Activated naive CD8-positive, alpha-beta T cell treated with anti-CD3 and anti-CD28 coated beads for 36 hours (primary cell): Measurements from ENCODE around the gene CCNF. TPM values are rescaled to one million over a fixed set of nuclear protein-coding genes. Genes with fewer than 3 reads are reported as not detected.

Source experiments
- DNase-seq: peaks from one replicate; pipeline ENCODE4 v3.0.0; 2021
- H3K27ac Mint-ChIP-seq: one replicate; pipeline ENCODE4 v1.8.0; 2022; ENCODE audit warnings: mild to moderate bottlenecking, moderate library complexity, mixed read lengths
- H3K27me3 Mint-ChIP-seq: one replicate; pipeline ENCODE4 v1.8.0; 2022; ENCODE audit warnings: mild to moderate bottlenecking, mixed read lengths
- H3K36me3 Mint-ChIP-seq: one replicate; pipeline ENCODE4 v1.8.0; 2021; ENCODE audit warnings: mild to moderate bottlenecking, mixed read lengths
- H3K4me1 Mint-ChIP-seq: one replicate; pipeline ENCODE4 v1.8.0; 2021; ENCODE audit warnings: mixed read lengths
- H3K4me3 Mint-ChIP-seq: one replicate; pipeline ENCODE4 v1.8.0; 2022; ENCODE audit warnings: mild to moderate bottlenecking, moderate library complexity, mixed read lengths
- H3K9me3 Mint-ChIP-seq: one replicate; pipeline ENCODE4 v1.8.0; 2022; ENCODE audit warnings: mixed read lengths
- total RNA-seq, 2 experiments: library from RNA; stranded (reverse); gene quantifications; one replicate each; pipeline ENCODE4 v1.2.3, GENCODE V29; 2021

CCNF gene
- total RNA-seq, 2 experiments from 2014 or later, result 38.3 to 38.8 TPM

GRCh38 chr16:2490190-2491105 is 61.2 kb downstream of the CCNF start:
- H3K27ac Mint-ChIP-seq, result no peak overlapping the region
- no peaks in the 10 kb centered on the region for H3K9me3 Mint-ChIP-seq
- no peaks in the 10 kb centered on the region for H3K27me3 Mint-ChIP-seq
- DNase-seq, result no peak
- peaks cover 14% of the 10 kb centered on the region for H3K4me1 Mint-ChIP-seq
- peaks cover 3% of the 10 kb centered on the region for H3K36me3 Mint-ChIP-seq
- no peak overlapping the region for H3K4me3 Mint-ChIP-seq

GRCh38 chr16:2492292-2492691 is 63.0 kb downstream of the CCNF start:
- Mint-ChIP-seq H3K36me3 (no peaks in the 10 kb centered on the region), H3K27me3 (no peaks in the 10 kb centered on the region), H3K4me1 (peaks cover 3% of the 10 kb centered on the region), H3K4me3 (no peak overlapping the region), H3K9me3 (no peaks in the 10 kb centered on the region), H3K27ac (no peak overlapping the region)
- no peak for DNase-seq

DNA sequence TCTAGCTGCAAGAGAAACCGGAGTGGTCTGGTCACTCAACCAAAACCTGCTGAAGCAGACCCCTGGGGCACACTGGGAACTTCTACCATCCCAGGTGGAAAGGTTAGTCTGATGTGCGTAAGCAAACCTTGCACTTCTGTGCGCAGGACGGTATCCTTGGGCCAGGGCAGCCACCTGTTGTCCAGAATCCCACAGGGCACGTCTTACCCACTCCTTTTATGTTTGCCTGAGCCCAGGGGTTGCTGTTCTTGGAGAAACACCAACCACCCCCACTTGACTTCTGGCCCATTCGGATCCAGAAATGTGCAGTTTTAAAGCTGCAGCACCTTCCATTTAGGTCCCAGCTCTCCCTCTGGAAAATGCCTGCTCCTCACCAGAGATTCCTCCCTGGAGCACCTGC is 64.4 kb downstream of the CCNF start:
- Mint-ChIP-seq H3K27ac (no peak overlapping the region), H3K9me3 (no peaks in the 10 kb centered on the region), H3K4me1 (no peaks in the 10 kb centered on the region), H3K36me3 (peaks cover 4% of the 10 kb centered on the region), H3K4me3 (no peak overlapping the region), H3K27me3 (no peaks in the 10 kb centered on the region)
- no peak for DNase-seq

DNA sequence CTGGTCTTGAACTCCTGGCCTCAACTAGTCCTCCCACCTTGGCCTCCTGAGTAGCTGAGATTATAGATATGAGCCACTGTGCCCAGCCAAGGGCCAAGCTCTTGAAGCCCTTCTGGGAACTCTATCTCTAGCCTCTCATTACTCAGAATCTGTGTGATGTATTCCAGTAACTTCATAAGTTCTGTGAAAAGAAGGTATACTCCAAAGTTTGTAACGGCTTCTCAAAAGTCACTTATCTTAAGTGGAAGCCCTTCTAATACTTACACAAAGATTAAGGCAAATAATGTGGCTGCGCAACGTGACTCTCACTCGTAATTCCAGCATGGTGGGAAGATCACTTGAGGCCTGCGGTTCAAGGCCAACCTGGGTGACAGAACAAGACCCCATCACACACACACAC is 65.4 kb downstream of the CCNF start:
- Mint-ChIP-seq H3K27me3 (no peaks in the 10 kb centered on the region), H3K36me3 (peaks cover 4% of the 10 kb centered on the region)

GRCh38 chr16:2495041-2495440 is 65.8 kb downstream of the CCNF start:
- H3K9me3 Mint-ChIP-seq, result no peaks in the 10 kb centered on the region
- no peak for DNase-seq
- no peaks in the 10 kb centered on the region for H3K4me1 Mint-ChIP-seq
- H3K27me3 Mint-ChIP-seq, result no peaks in the 10 kb centered on the region
- no peak overlapping the region for H3K4me3 Mint-ChIP-seq
- no peak overlapping the region for H3K27ac Mint-ChIP-seq
- peaks cover 4% of the 10 kb centered on the region for H3K36me3 Mint-ChIP-seq

More for the DNA sequence above, 65.4 kb downstream of the CCNF start:
- no peak overlapping the region for H3K27ac Mint-ChIP-seq
- no peaks in the 10 kb centered on the region for H3K9me3 Mint-ChIP-seq
- no peak for DNase-seq
- no peak overlapping the region for H3K4me3 Mint-ChIP-seq
- no peaks in the 10 kb centered on the region for H3K4me1 Mint-ChIP-seq

DNA sequence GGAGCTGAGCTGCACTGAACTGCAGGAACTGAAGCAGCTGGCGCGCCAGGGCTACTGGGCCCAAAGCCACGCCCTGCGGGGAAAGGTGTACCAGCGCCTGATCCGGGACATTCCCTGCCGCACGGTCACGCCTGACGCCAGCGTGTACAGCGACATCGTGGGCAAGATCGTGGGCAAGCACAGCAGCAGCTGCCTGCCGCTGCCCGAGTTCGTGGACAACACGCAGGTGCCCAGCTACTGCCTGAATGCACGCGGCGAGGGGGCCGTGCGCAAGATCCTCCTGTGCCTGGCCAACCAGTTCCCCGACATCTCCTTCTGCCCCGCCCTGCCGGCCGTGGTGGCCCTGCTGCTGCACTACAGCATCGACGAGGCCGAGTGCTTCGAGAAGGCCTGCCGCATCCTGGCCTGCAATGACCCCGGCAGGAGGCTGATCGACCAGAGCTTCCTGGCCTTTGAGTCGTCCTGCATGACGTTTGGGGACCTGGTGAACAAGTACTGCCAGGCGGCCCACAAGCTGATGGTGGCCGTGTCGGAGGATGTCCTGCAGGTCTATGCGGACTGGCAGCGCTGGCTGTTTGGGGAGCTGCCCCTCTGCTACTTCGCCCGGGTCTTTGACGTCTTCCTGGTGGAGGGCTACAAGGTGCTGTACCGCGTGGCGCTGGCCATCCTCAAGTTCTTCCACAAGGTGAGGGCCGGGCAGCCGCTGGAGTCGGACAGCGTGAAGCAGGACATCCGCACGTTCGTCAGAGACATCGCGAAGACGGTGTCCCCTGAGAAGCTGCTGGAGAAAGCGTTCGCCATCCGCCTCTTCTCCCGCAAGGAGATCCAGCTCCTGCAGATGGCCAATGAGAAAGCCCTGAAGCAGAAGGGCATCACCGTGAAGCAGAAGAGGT is 67.2 kb downstream of the CCNF start:
- H3K36me3 Mint-ChIP-seq, result peaks cover 4% of the 10 kb centered on the region
- no peak for DNase-seq
- H3K27ac Mint-ChIP-seq, result no peak overlapping the region

DNA sequence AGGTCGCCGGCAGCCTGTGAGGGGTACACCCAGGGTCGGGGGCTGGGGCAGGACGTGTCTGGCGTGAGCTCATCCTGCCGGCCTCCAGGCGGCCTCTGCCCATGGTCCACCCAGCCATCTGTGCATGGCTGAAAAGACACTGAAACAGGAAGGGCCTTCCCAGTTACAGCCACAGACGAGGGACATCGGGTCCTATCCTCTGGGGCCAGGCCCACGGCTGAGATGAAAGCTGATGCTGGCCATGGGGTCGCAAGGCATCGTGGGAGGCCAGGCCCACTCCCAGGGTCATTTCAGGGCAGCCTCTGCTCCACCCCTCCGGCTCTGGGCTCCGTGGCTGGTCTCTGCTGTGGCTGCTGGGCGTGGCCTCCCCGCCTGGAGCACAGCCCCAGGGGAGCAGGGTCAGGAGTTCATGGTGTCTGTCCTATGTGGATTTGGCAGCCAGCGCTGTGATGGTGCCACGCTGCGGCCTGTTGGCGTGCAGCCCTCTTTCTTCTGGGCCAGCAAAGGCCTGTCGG is 67.9 kb downstream of the CCNF start:
- H3K36me3 Mint-ChIP-seq, result peaks cover 4% of the 10 kb centered on the region
- H3K4me3 Mint-ChIP-seq, result no peak overlapping the region
- no peak for DNase-seq
- no peak overlapping the region for H3K27ac Mint-ChIP-seq
- H3K27me3 Mint-ChIP-seq, result no peaks in the 10 kb centered on the region
- H3K4me1 Mint-ChIP-seq, result no peaks in the 10 kb centered on the region
- no peaks in the 10 kb centered on the region for H3K9me3 Mint-ChIP-seq

More for the DNA sequence above, 67.2 kb downstream of the CCNF start:
- Mint-ChIP-seq H3K27me3 (no peaks in the 10 kb centered on the region), H3K9me3 (no peaks in the 10 kb centered on the region), H3K4me3 (no peak overlapping the region), H3K4me1 (no peaks in the 10 kb centered on the region)

GRCh38 chr16:2497695-2498484 is 68.6 kb downstream of the CCNF start:
- no peak for DNase-seq
- no peaks in the 10 kb centered on the region for H3K4me1 Mint-ChIP-seq
- H3K27me3 Mint-ChIP-seq, result no peaks in the 10 kb centered on the region
- no peaks in the 10 kb centered on the region for H3K9me3 Mint-ChIP-seq
- H3K27ac Mint-ChIP-seq, result no peak overlapping the region
- H3K4me3 Mint-ChIP-seq, result no peak overlapping the region
- H3K36me3 Mint-ChIP-seq, result peaks cover 4% of the 10 kb centered on the region

DNA sequence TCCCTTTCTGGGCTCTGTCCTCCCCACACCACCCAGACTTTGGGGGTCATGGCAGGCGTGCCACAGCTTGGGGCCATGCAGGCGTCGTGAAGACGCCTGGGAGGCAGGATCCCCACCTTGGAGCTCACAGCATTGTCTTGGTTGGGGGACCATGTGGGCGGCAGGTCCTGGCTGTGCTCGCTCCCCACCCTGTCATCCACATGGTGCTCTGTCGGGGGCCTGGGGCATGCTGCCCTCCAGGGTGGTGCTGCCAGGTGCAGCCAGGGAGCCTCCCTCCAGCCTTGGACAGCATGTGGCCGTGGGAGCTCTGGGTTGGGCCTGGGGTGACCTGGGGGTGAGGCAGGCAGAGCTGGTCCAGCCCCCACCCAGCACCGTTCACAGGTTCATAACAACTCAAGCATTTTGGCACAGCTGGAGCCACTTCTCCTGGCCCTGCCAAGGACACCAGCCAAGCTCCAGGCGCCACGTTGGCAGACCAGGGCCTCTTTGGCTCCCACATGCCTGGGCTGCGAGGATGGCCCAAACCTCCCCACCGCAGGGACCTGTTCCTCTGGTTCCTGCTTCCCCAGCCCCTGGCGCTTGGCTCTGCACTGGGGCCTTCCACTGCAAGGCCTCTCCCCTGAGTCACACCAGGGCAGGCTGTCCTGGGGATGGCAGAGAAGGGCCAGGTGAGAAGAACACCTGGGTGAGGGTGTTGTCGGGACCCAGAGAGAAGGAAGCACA is 69.4 kb downstream of the CCNF start:
- DNase-seq, result no peak
- Mint-ChIP-seq H3K27me3 (no peaks in the 10 kb centered on the region), H3K9me3 (no peaks in the 10 kb centered on the region), H3K4me3 (no peak overlapping the region), H3K4me1 (no peaks in the 10 kb centered on the region), H3K36me3 (peaks cover 4% of the 10 kb centered on the region), H3K27ac (no peak overlapping the region)

DNA sequence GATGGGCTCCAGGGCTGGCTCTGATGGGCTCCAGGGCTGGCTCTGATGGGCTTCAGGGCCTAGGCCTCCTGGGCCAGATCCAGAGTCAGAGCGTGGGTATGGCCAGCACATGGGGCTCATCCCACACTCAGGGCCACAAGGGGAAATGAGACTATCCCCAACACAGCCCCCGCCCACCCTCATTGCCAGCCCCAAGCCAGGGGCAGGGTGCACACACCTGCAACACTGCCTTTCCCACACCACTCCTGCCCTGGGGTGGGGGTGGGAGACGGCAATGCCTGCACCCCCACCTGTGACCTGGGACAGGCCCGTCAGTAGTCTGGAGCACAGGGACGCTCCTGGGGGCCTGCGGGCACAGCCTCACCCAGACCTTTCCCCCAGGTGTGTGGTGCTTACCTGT is 70.2 kb downstream of the CCNF start:
- H3K4me1 Mint-ChIP-seq, result no peaks in the 10 kb centered on the region
- no peak for DNase-seq
- no peaks in the 10 kb centered on the region for H3K27me3 Mint-ChIP-seq
- no peak overlapping the region for H3K4me3 Mint-ChIP-seq
- peaks cover 4% of the 10 kb centered on the region for H3K36me3 Mint-ChIP-seq
- H3K27ac Mint-ChIP-seq, result no peak overlapping the region
- no peaks in the 10 kb centered on the region for H3K9me3 Mint-ChIP-seq

DNA sequence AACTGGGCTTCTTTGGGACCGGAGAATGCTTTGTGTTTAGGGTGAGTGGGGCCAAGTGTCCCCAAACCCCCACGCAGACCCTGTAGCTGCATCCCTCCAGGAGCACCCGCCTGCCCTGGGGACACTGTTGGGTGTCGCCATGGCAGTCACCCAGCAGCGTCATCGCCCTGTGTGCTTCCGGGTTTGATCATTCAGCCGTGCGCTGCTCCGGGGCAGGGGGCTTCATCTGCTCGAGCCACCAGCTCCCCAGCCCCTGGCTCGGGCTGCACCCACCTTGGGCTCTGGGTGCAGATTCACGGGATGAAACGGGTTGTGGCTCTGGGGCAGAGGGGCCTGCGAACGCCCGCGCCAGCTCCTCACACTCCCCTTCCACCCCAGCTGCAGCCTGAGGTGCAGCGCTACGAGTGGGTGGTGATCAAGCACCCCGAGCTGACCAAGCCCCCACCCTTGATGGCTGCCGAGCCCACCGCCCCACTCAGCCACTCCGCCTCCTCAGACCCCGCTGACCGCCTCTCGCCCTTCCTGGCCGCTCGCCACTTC is 70.7 kb downstream of the CCNF start:
- H3K27me3 Mint-ChIP-seq, result no peaks in the 10 kb centered on the region
- no peak overlapping the region for H3K27ac Mint-ChIP-seq
- no peaks in the 10 kb centered on the region for H3K9me3 Mint-ChIP-seq
- no peak overlapping the region for H3K4me3 Mint-ChIP-seq
- peaks cover 4% of the 10 kb centered on the region for H3K36me3 Mint-ChIP-seq
- DNase-seq, result no peak
- no peaks in the 10 kb centered on the region for H3K4me1 Mint-ChIP-seq

DNA sequence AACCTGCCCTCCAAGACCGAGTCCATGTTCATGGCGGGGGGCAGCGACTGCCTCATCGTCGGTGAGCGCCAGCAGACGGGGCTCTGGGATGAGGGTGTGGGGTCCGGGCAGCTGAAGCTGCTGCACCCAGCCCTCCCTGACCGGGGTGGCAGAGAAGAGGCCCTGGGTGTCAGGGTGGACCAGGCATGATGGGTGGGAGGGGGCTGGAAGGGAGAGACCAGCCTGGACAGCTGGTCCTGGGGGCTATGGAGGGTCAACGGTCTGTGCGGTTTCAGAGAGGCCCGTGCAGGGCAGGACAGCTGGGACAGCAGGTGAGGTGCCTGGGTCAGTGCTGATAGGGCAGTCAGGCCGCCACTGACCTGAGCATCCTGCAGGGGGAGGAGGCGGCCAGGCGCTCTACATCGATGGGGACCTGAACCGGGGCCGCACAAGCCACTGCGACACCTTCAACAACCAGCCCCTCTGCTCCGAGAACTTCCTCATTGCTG is 71.2 kb downstream of the CCNF start:
- Mint-ChIP-seq H3K27me3 (no peaks in the 10 kb centered on the region), H3K4me1 (no peaks in the 10 kb centered on the region), H3K4me3 (no peak overlapping the region), H3K27ac (no peak overlapping the region), H3K36me3 (peaks cover 4% of the 10 kb centered on the region), H3K9me3 (no peaks in the 10 kb centered on the region)
- DNase-seq, result no peak

- Mint-ChIP-seq H3K27me3 (no peaks in the 10 kb centered on the region), H3K27ac (no peak overlapping the region), H3K4me1 (no peaks in the 10 kb centered on the region), H3K36me3 (peaks cover 4% of the 10 kb centered on the region), H3K4me3 (no peak overlapping the region), H3K9me3 (no peaks in the 10 kb centered on the region)
- peak; percentile 81 for DNase-seq
Observed at GRCh38 chr16:2500918-2501750, 71.9 kb downstream of the CCNF start.
